ENCODE data around the gene LAMA2. TPM values are rescaled to one million over a fixed set of nuclear protein-coding genes. Genes with fewer than 3 reads are reported as not detected.
A peak's percentile ranks its signal among the peaks of the same experiment; 100 is the strongest.

LAMA2 gene, protein sequence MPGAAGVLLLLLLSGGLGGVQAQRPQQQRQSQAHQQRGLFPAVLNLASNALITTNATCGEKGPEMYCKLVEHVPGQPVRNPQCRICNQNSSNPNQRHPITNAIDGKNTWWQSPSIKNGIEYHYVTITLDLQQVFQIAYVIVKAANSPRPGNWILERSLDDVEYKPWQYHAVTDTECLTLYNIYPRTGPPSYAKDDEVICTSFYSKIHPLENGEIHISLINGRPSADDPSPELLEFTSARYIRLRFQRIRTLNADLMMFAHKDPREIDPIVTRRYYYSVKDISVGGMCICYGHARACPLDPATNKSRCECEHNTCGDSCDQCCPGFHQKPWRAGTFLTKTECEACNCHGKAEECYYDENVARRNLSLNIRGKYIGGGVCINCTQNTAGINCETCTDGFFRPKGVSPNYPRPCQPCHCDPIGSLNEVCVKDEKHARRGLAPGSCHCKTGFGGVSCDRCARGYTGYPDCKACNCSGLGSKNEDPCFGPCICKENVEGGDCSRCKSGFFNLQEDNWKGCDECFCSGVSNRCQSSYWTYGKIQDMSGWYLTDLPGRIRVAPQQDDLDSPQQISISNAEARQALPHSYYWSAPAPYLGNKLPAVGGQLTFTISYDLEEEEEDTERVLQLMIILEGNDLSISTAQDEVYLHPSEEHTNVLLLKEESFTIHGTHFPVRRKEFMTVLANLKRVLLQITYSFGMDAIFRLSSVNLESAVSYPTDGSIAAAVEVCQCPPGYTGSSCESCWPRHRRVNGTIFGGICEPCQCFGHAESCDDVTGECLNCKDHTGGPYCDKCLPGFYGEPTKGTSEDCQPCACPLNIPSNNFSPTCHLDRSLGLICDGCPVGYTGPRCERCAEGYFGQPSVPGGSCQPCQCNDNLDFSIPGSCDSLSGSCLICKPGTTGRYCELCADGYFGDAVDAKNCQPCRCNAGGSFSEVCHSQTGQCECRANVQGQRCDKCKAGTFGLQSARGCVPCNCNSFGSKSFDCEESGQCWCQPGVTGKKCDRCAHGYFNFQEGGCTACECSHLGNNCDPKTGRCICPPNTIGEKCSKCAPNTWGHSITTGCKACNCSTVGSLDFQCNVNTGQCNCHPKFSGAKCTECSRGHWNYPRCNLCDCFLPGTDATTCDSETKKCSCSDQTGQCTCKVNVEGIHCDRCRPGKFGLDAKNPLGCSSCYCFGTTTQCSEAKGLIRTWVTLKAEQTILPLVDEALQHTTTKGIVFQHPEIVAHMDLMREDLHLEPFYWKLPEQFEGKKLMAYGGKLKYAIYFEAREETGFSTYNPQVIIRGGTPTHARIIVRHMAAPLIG (N-terminal part only)
- 0.21 and 0.92 TPM in 2 replicates for polyA plus RNA-seq (2012; rRNA removed)
- polyA plus RNA-seq (2012; cell fraction: cytosol; rRNA removed) = 0.30 and 1.1 TPM in 2 replicates
- polyA plus RNA-seq (2012; cell fraction: nucleus; rRNA removed) = 0.25 and 0.58 TPM in 2 replicates

DNA sequence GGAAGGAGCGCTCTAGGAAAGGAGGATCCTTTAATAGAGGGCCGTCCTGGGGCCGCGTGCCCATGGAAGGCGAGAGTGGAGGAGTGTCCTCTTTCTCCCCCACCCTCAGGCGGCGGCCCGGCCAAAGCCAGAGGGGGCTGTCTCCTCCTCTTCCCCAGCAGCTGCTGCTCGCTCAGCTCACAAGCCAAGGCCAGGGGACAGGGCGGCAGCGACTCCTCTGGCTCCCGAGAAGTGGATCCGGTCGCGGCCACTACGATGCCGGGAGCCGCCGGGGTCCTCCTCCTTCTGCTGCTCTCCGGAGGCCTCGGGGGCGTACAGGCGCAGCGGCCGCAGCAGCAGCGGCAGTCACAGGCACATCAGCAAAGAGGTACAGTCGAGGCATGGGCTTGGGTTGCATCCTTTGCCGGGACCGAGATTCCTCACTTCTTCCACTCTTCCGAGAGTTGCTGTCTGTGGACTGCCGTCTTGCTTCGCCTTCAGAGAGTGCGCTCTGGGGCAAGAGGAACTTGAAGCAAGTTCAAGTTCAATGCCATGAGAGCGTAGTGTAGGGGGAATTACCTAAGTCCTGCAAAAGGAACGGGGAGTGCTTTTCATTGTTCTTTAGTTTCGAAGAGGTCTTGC, at the start of gene LAMA2:
TSS of gene LAMA2 (plus strand) at position 148 of the 621 bp plus-strand sequence. CDS start at position 256, 108 bp downstream.
- H3F3A ChIP-seq (replicated peaks; ENCODE audit: insufficient read depth) = no peaks in the 10 kb centered on the region
- no peak within 1 kb of the TSS for H3K27ac ChIP-seq (ENCODE audit: low read depth in 2 of 2, low read length in 1 of 2)
- CTCF ChIA-PET = no interaction called here
- H3K4me2 ChIP-seq = peak within 1 kb of the TSS; percentile 71
- H3K27me3 ChIP-seq (ENCODE audit: insufficient read depth) = no peaks in the 10 kb centered on the region; the same call in 1 of the 2 replicates
- 21% methylated on average over 17 of the region's 36 CpGs for WGBS (ENCODE audit: low lambda C conversion rate)
- peak; percentile 23 for DNase-seq
- no peaks in the 10 kb centered on the region for H3K9me2 ChIP-seq
- H3K36me3 ChIP-seq (replicated peaks in 1 of 2; ENCODE audit: control insufficient read depth in 1 of 2, insufficient read depth in 2 of 2, low read length in 1 of 2) = no peaks in the 10 kb centered on the region
- no peaks in the 10 kb centered on the region for H3K79me2 ChIP-seq (ENCODE audit: insufficient read depth)
- H3K9me3 ChIP-seq = no peaks in the 10 kb centered on the region
- peak within 1 kb of the TSS; percentile 31 to 48; a peak in 2 of 4 replicates for H3K4me3 ChIP-seq (ENCODE audit: low read depth in 2 of 2, low read length in 1 of 2)
- H3K9ac ChIP-seq = no peak within 1 kb of the TSS
- TF ChIP-seq, protein P1, sequence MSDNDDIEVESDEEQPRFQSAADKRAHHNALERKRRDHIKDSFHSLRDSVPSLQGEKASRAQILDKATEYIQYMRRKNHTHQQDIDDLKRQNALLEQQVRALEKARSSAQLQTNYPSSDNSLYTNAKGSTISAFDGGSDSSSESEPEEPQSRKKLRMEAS (IDR thresholded peaks at IDR 0.05; ENCODE audit: low read depth) = no peak
- TF ChIP-seq TEAD4 (IDR thresholded peaks at IDR 0.05; ENCODE audit: borderline replicate concordance, insufficient read depth) (no peak), ELF1 (IDR thresholded peaks at IDR 0.05) (no peak), SIN3A (IDR thresholded peaks at IDR 0.05; ENCODE audit: borderline replicate concordance, low read depth, low read length) (no peak)
- TF ChIP-seq, protein P2, sequence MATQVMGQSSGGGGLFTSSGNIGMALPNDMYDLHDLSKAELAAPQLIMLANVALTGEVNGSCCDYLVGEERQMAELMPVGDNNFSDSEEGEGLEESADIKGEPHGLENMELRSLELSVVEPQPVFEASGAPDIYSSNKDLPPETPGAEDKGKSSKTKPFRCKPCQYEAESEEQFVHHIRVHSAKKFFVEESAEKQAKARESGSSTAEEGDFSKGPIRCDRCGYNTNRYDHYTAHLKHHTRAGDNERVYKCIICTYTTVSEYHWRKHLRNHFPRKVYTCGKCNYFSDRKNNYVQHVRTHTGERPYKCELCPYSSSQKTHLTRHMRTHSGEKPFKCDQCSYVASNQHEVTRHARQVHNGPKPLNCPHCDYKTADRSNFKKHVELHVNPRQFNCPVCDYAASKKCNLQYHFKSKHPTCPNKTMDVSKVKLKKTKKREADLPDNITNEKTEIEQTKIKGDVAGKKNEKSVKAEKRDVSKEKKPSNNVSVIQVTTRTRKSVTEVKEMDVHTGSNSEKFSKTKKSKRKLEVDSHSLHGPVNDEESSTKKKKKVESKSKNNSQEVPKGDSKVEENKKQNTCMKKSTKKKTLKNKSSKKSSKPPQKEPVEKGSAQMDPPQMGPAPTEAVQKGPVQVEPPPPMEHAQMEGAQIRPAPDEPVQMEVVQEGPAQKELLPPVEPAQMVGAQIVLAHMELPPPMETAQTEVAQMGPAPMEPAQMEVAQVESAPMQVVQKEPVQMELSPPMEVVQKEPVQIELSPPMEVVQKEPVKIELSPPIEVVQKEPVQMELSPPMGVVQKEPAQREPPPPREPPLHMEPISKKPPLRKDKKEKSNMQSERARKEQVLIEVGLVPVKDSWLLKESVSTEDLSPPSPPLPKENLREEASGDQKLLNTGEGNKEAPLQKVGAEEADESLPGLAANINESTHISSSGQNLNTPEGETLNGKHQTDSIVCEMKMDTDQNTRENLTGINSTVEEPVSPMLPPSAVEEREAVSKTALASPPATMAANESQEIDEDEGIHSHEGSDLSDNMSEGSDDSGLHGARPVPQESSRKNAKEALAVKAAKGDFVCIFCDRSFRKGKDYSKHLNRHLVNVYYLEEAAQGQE (IDR thresholded peaks at IDR 0.05; ENCODE audit: low read depth, low read length) = no peak
- TF ChIP-seq, protein P3, sequence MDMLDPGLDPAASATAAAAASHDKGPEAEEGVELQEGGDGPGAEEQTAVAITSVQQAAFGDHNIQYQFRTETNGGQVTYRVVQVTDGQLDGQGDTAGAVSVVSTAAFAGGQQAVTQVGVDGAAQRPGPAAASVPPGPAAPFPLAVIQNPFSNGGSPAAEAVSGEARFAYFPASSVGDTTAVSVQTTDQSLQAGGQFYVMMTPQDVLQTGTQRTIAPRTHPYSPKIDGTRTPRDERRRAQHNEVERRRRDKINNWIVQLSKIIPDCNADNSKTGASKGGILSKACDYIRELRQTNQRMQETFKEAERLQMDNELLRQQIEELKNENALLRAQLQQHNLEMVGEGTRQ (IDR thresholded peaks at IDR 0.05; ENCODE audit: borderline replicate concordance, low read depth, low read length) = no peak
- no peaks in the 10 kb centered on the region for H4K20me1 ChIP-seq (ENCODE audit: insufficient read depth)
- POLR2A ChIA-PET = no interaction called here
- peak within 1 kb of the TSS; percentile 63; the same call in 1 of the 2 replicates for H2AFZ ChIP-seq (ENCODE audit: low read depth)
- no peaks in the 10 kb centered on the region for H3K4me1 ChIP-seq (ENCODE audit: control insufficient read depth in 1 of 2, insufficient read depth in 2 of 2, low read depth in 1 of 2, low read length in 1 of 2)

Measured in SK-N-SH (cell line).